ENCODE data around the gene IL17A.

IL17A gene

GRCh38 chr6:52186075-52186474 is at the start of gene IL17A:
Gene IL17A (plus strand): TSS chr6:52186375. CDS start chr6:52186432, 57 bp downstream.
- DNase-seq (ENCODE audit: low read depth): no peak

GRCh38 chr6:52136934-52137467 is 49.2 kb upstream of the IL17A start:
- no peak for DNase-seq (ENCODE audit: low read depth)

- DNase-seq (ENCODE audit: low read depth): no peak
These were observed 47.9 kb upstream of the IL17A start for GRCh38 chr6:52138284-52138683.

GRCh38 chr6:52139985-52140680 is 46.0 kb upstream of the IL17A start:
- DNase-seq (ENCODE audit: low read depth): no peak

GRCh38 chr6:52141596-52141995 is 44.6 kb upstream of the IL17A start:
- no peak for DNase-seq (ENCODE audit: low read depth)

GRCh38 chr6:52142556-52142955 is 43.6 kb upstream of the IL17A start:
- no peak for DNase-seq (ENCODE audit: low read depth)

- DNase-seq (ENCODE audit: low read depth): no peak
These were observed 42.6 kb upstream of the IL17A start for GRCh38 chr6:52143551-52143950.

- no peak for DNase-seq (ENCODE audit: low read depth)
These were observed 41.7 kb upstream of the IL17A start for GRCh38 chr6:52144196-52145076.

GRCh38 chr6:52146851-52147445 is 39.2 kb upstream of the IL17A start:
- DNase-seq (ENCODE audit: low read depth): no peak

GRCh38 chr6:52149076-52149475 is 37.1 kb upstream of the IL17A start:
- DNase-seq (ENCODE audit: low read depth): no peak

GRCh38 chr6:52149949-52150348 is 36.2 kb upstream of the IL17A start:
- no peak for DNase-seq (ENCODE audit: low read depth)

GRCh38 chr6:52152070-52152423 is 34.1 kb upstream of the IL17A start:
- no peak for DNase-seq (ENCODE audit: low read depth)

GRCh38 chr6:52152711-52153160 is 33.4 kb upstream of the IL17A start:
- DNase-seq (ENCODE audit: low read depth): no peak

GRCh38 chr6:52154381-52154780 is 31.8 kb upstream of the IL17A start:
- no peak for DNase-seq (ENCODE audit: low read depth)

GRCh38 chr6:52155791-52156576 is 30.2 kb upstream of the IL17A start:
- DNase-seq (ENCODE audit: low read depth): no peak

- no peak for DNase-seq (ENCODE audit: low read depth)
These were observed 28.8 kb upstream of the IL17A start for GRCh38 chr6:52157301-52157941.

GRCh38 chr6:52160472-52161104 is 25.6 kb upstream of the IL17A start:
- DNase-seq (ENCODE audit: low read depth): no peak

- no peak for DNase-seq (ENCODE audit: low read depth)
These were observed 24.3 kb upstream of the IL17A start for GRCh38 chr6:52161689-52162438.

GRCh38 chr6:52162940-52163908 is 23.0 kb upstream of the IL17A start:
- DNase-seq (ENCODE audit: low read depth): peak; percentile 10

All from GM04504 (cell line).